Adrenal gland (tissue), 12 donors: ENCODE data around the gene CLASP1. TPM values are rescaled to one million over a fixed set of nuclear protein-coding genes. Genes with fewer than 3 reads are reported as not detected.
"Not testable (repeated sequence)": the region's sequence is repeated elsewhere in the genome, so short reads cannot be mapped to it uniquely, and the experiment has no call there.

Source experiments
- DNase-seq, 7 donors: peaks; one replicate each; pipeline ENCODE4 v3.0.0-alpha.2; 2019 to 2020
- H3K27ac ChIP-seq, 5 donors: fragments of 200-600 bp; sonication (generic) in 4 of 5; 1 replicate in 3 of 5; 2 replicates in 2 of 5; pipeline versions ENCODE4 v1.5.1 to v1.8.0; 2016 to 2020; ENCODE audit warnings: mild to moderate bottlenecking in 1 of 5
- H3K27me3 ChIP-seq: fragments of 200-600 bp; 2 replicates; pipeline ENCODE4 v1.8.0; 2021
- H3K36me3 ChIP-seq, 2 donors: fragments of 200-600 bp; replicated peaks in 1 of 2; 1 replicate in 1 of 2; 2 replicates in 1 of 2; pipeline versions ENCODE4 v1.5.1 to v1.8.0; 2018 to 2022
- H3K4me1 ChIP-seq, 2 donors: fragments of 200-600 bp; replicated peaks in 1 of 2; 1 replicate in 1 of 2; 2 replicates in 1 of 2; pipeline versions ENCODE4 v1.5.1 to v1.8.0; 2018 to 2021
- H3K4me3 ChIP-seq, 4 donors: fragments of 200-600 bp; sonication (generic) in 3 of 4; one replicate each; pipeline ENCODE4 v1.5.1; 2016 to 2018
- H3K9me3 ChIP-seq, 3 donors: fragments of 200-600 bp; sonication (generic) in 1 of 3; replicated peaks in 1 of 3; 1 replicate in 2 of 3; 2 replicates in 1 of 3; pipeline versions ENCODE4 v1.5.1 to v1.8.0; 2016 to 2021
- CTCF ChIP-seq, 6 experiments: fragments of 450-650 bp in 4 of 6; fragments of 200-600 bp in 2 of 6; sonication (generic) in 1 of 6; IDR thresholded peaks; 1 replicate in 5 of 6; 2 replicates in 1 of 6; pipeline versions ENCODE4 v1.5.1 to v1.8.0; 2016 to 2021; ENCODE audit warnings: antibody characterized with exemption in 6 of 6, mild to moderate bottlenecking in 2 of 6, moderate library complexity in 1 of 6
- POLR2A ChIP-seq, 2 donors: fragments of 450-650 bp; IDR thresholded peaks; one replicate each; pipeline ENCODE4 v1.6.1; 2017; ENCODE audit warnings: antibody characterized with exemption in 2 of 2, mild to moderate bottlenecking in 2 of 2, moderate library complexity in 1 of 2
- WGBS, 4 donors: extraction: QIAGEN DNeasy Blood & Tissue Kit in 2 of 4; methylation state at CpG; one replicate each; pipeline versions ENCODE4 v1.1.5 to v1.1.7; 2013 to 2017; 5-methylcytosine and 5-hydroxymethylcytosine counted together
- intact Hi-C, 2 donors: fragments of 100-400 bp; cut with DNase I; formaldehyde crosslinking; loops; one replicate each; pipeline versions ENCODE4 v1.14.1 to v1.15.0; 2022 to 2023
- polyA plus RNA-seq, 3 donors: library from polyadenylated mRNA; stranded (reverse); fragments of 200-250 nt in 2 of 3; fragments of 350-450 nt in 1 of 3; fragmentation: Illumina TruSeq in 1 of 3; extraction: RNeasy Lipid Tissue Mini Kit (QIAGEN cat#74804) in 1 of 3; gene quantifications; one replicate each; pipeline ENCODE4 v1.2.3, GENCODE V29; 2013 to 2014
- total RNA-seq, 9 donors: library from RNA; depleted of rRNA in 4 of 9; stranded (reverse); fragments of >200 nt in 4 of 9; fragments of 120-200 nt in 1 of 9; fragmentation: NEBNext Ultra II Directional in 1 of 9; extraction: Animal tissue kit (Norgen Biotek cat#: 25700) in 1 of 9; gene quantifications; one replicate each; pipeline versions ENCODE4 v1.1.0 to v1.2.4, GENCODE V29; 2013 to 2023
- donor health status: healthy with polysubstance abuse.
- donor health status: Bipolar disorder and iron deficiency.
- donor health status: DM: yes; HTN: yes; CAD: no.
- donor health status: DM: no; HTN: no; CAD: no.
- donor health status: DM: no; HTN: no; CAD: no.
- donor health status: DM: yes; HTN: yes; CAD: no.

The CLASP1 gene
- total and polyA plus RNA-seq, 12 donors: 14.9 to 66.1 (median 53.4) TPM

GRCh38 chr2:121564905-121565304, 84.4 kb downstream of the CLASP1 start:
- TF ChIP-seq POLR2A (IDR thresholded peaks at IDR 0.05) (no peak), CTCF (IDR thresholded peaks at IDR 0.05) (no peak)
- Histone ChIP-seq H3K27ac (peak overlapping the region in 2 of 5 donors; percentile 36 to 44), H3K27me3 (no peaks in the 10 kb centered on the region), H3K4me3 (no peak overlapping the region), H3K4me1 (peaks cover 10 to 75% of the 10 kb centered on the region in 2 donors), H3K9me3 (no peaks in the 10 kb centered on the region), H3K36me3 (no peaks in the 10 kb centered on the region)
- intact Hi-C loops: no loop called here
- 90 to 99% (median 92%) methylated on average over 3 of the region's 3 CpGs for WGBS, 4 donors
- DNase-seq: no peak

GRCh38 chr2:121563754-121564153, 85.5 kb downstream of the CLASP1 start:
- H3K27ac ChIP-seq, H3K27me3 ChIP-seq, H3K4me3 ChIP-seq, DNase-seq, H3K9me3 ChIP-seq, H3K36me3 ChIP-seq, intact Hi-C loops: not testable (repeated sequence)
- 69 to 78% (median 72%) methylated on average over 1 of the region's 1 CpG for WGBS, 4 donors
- H3K4me1 ChIP-seq: peaks cover 10 to 71% of the 10 kb centered on the region in 2 donors

- 83 to 89% (median 88%) methylated on average over 4 of the region's 4 CpGs for WGBS, 4 donors
- Histone ChIP-seq H3K27ac (peak overlapping the region in 2 of 5 donors; percentile 58 to 66), H3K9me3 (no peaks in the 10 kb centered on the region), H3K27me3 (no peaks in the 10 kb centered on the region), H3K4me3 (no peak overlapping the region), H3K4me1 (peaks cover 5 to 75% of the 10 kb centered on the region in 2 donors), H3K36me3 (no peaks in the 10 kb centered on the region)
- DNase-seq: no peak
- TF ChIP-seq CTCF (IDR thresholded peaks at IDR 0.05): no peak
- no peak for TF ChIP-seq POLR2A (IDR thresholded peaks at IDR 0.05)
- intact Hi-C loops: no loop called here
Measured at GRCh38 chr2:121562269-121563176, 86.7 kb downstream of the CLASP1 start.

- H3K4me1 ChIP-seq: peaks cover 5 to 72% of the 10 kb centered on the region in 2 donors
- peak in 4 of 7 donors; percentile 33 to 50 (median 40) for DNase-seq
- no peaks in the 10 kb centered on the region for H3K27me3 ChIP-seq
- H3K36me3 ChIP-seq: no peaks in the 10 kb centered on the region
- H3K27ac ChIP-seq: peak overlapping the region in 2 of 5 donors; percentile 58 to 66
- intact Hi-C loops: no loop called here
- TF ChIP-seq POLR2A (IDR thresholded peaks at IDR 0.05) (no peak), CTCF (IDR thresholded peaks at IDR 0.05) (no peak)
- H3K4me3 ChIP-seq: no peak overlapping the region
- WGBS, 4 donors: 42 to 55% (median 51%) methylated on average over 2 of the region's 2 CpGs
- H3K9me3 ChIP-seq: no peaks in the 10 kb centered on the region
Measured at GRCh38 chr2:121561617-121562268, 87.5 kb downstream of the CLASP1 start.
